ENCODE data around the gene ANGPT4. TPM values are rescaled to one million over a fixed set of nuclear protein-coding genes. Genes with fewer than 3 reads are reported as not detected.

Gene ANGPT4
- total RNA-seq, 1 donor: not detected

DNA sequence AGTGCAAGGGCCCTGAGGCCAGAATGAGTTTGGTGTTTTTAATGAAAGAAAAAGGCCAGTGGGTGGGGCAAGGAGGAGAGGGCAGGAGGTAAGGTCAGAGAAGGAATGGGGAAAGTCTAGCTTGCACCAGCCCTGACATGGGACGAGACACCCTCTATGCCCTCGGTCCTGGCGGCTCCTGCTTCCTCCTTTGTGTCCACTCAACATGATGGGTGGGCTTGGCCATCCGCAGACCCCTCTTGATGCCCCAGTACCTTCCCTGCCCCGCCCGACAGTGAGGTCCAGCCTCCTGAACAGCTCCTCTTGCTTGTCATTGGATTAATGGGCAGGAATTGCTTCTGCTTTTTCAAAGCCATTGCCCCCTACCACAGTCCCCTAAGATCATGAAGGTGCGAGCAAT, 33.6 kb upstream of the ANGPT4 start:
- H3K9me3 ChIP-seq (ENCODE audit: low read depth, low read length): no peaks in the 10 kb centered on the region
- H3K4me1 ChIP-seq (ENCODE audit: insufficient read depth, low read length): no peaks in the 10 kb centered on the region
- H3K4me3 ChIP-seq (ENCODE audit: low read length): no peak overlapping the region
- H3K27me3 ChIP-seq (ENCODE audit: insufficient read depth, low read length): peaks cover under 1% of the 10 kb centered on the region

DNA sequence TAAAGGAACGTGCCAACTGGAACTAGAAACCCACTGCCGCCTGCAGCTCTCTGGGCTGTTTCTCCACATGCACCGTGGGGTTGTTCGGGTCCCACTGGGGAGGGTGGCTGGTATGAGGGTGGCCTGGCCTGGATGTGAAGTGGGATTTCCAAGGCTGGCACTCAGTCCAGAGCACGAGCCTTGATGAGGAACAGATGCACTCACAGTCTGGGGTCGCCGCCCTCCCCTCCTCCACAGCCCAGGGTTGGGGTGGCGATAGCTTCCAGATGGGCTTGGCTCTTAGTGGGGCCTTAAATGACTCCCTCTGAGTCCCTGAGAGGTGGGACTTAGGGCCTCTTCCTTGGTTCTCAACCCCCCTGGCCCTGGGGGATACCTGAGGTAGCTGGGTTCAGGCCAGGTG, 30.7 kb upstream of the ANGPT4 start:
- no peaks in the 10 kb centered on the region for H3K27me3 ChIP-seq (ENCODE audit: insufficient read depth, low read length)
- no peaks in the 10 kb centered on the region for H3K9me3 ChIP-seq (ENCODE audit: low read depth, low read length)
- no peaks in the 10 kb centered on the region for H3K4me1 ChIP-seq (ENCODE audit: insufficient read depth, low read length)
- no peak overlapping the region for H3K4me3 ChIP-seq (ENCODE audit: low read length)

DNA sequence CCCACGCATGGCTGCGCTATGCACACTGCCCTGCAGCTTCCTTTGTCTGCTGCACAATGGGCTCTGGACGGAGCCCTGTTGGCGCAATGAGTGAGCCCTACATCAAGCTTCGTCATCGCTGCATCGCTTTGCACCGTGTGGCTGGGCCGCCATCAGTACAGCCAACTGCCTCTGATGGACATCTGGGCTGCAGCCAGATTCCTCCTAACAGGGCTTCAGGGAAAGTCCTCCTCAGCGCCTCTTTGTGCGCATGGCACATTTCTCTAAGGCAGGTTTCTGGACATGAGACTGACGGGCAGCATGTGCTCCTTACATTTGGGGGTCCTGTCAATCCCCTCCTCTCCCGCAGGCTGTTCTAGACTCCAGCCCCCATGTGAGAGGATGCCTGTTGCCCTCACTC, 29.7 kb upstream of the ANGPT4 start:
- Histone ChIP-seq H3K4me3 (ENCODE audit: low read length) (no peak overlapping the region), H3K27me3 (ENCODE audit: insufficient read depth, low read length) (no peaks in the 10 kb centered on the region), H3K9me3 (ENCODE audit: low read depth, low read length) (no peaks in the 10 kb centered on the region), H3K4me1 (ENCODE audit: insufficient read depth, low read length) (no peaks in the 10 kb centered on the region)

DNA sequence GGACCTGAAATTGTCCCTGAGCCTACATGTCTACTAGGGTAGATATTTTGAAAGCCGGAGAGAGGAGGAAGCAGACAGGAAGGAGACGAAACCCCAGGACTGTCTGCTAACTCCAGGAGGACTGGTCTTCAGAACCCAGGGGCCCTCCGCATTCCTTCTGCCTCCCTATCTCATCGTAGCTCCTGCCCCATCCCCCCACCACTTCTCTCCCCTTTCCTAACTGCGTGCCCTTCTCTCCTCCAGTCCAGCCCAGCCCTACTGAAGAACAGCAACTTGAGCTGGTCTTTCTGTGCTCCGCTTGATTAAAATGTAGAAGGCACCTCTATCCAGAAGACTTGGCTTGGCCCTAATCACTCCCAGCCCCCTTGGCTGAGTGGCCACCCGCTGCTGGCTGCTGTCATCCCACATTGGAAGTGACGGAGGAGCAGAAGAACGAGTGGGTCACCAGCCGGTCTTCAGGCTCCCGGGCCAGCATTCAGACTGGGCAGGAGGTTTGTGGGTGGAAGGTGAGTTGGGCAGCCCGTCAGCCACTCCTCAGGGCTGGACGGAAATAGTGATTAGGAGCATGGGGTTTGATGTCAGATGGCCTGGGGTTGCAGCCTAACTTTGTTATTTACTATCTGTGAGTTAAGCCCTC, 28.8 kb upstream of the ANGPT4 start:
- no peaks in the 10 kb centered on the region for H3K4me1 ChIP-seq (ENCODE audit: insufficient read depth, low read length)
- H3K27me3 ChIP-seq (ENCODE audit: insufficient read depth, low read length): no peaks in the 10 kb centered on the region
- no peak overlapping the region for H3K4me3 ChIP-seq (ENCODE audit: low read length)
- H3K9me3 ChIP-seq (ENCODE audit: low read depth, low read length): no peaks in the 10 kb centered on the region

- Histone ChIP-seq H3K9me3 (ENCODE audit: low read depth, low read length) (no peaks in the 10 kb centered on the region), H3K27me3 (ENCODE audit: insufficient read depth, low read length) (no peaks in the 10 kb centered on the region), H3K4me1 (ENCODE audit: insufficient read depth, low read length) (no peaks in the 10 kb centered on the region), H3K4me3 (ENCODE audit: low read length) (no peak overlapping the region)
These were observed 28.0 kb upstream of the ANGPT4 start for GRCh38 chr20:944148-944547.

- Histone ChIP-seq H3K27me3 (ENCODE audit: insufficient read depth, low read length) (no peaks in the 10 kb centered on the region), H3K4me3 (ENCODE audit: low read length) (no peak overlapping the region), H3K4me1 (ENCODE audit: insufficient read depth, low read length) (no peaks in the 10 kb centered on the region), H3K9me3 (ENCODE audit: low read depth, low read length) (no peaks in the 10 kb centered on the region)
These were observed 26.5 kb upstream of the ANGPT4 start for GRCh38 chr20:942611-943010.

DNA sequence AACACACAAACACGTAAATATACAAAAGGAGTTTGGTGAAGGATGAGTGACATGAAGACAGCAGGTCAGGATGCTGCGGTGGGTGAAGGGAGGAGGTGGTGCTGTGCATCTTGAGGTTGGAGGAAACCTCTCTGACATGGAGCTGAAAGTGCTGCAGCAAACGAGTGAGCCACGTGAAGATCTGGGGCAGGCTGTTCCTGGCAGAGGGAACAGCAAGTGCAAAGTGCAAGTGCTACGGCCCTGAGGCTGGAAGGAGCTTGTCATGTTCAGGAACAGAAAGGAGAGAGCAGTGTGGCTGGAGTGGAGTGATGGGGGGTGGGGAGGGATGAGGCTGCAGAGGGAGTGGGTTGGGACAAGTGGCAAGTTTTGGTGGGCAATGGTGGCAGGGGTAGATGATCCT, 24.8 kb upstream of the ANGPT4 start:
- Histone ChIP-seq H3K4me1 (ENCODE audit: insufficient read depth, low read length) (no peaks in the 10 kb centered on the region), H3K27me3 (ENCODE audit: insufficient read depth, low read length) (no peaks in the 10 kb centered on the region), H3K4me3 (ENCODE audit: low read length) (no peak overlapping the region), H3K9me3 (ENCODE audit: low read depth, low read length) (no peaks in the 10 kb centered on the region)

DNA sequence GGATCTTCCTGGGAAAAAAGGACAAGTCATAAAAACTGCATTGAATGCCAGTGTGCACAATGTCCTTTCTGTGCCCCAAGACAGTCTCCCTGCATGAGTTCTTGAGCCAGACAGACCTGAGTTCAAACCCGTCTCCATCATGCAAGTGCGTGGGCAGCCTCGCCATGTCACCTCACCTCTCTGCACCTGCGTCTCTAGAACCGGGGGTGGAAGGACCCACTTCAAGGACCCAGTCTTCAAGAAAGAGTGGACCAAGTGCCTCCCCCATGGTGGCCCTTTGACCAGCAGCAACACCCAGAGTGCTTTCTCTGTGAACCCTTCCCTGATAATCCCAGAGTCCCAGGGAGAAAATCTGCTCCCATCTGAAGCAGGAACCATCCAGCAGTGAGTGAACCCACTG, 23.5 kb upstream of the ANGPT4 start:
- Histone ChIP-seq H3K4me3 (ENCODE audit: low read length) (no peak overlapping the region), H3K4me1 (ENCODE audit: insufficient read depth, low read length) (no peaks in the 10 kb centered on the region), H3K27me3 (ENCODE audit: insufficient read depth, low read length) (no peaks in the 10 kb centered on the region), H3K9me3 (ENCODE audit: low read depth, low read length) (no peaks in the 10 kb centered on the region)

DNA sequence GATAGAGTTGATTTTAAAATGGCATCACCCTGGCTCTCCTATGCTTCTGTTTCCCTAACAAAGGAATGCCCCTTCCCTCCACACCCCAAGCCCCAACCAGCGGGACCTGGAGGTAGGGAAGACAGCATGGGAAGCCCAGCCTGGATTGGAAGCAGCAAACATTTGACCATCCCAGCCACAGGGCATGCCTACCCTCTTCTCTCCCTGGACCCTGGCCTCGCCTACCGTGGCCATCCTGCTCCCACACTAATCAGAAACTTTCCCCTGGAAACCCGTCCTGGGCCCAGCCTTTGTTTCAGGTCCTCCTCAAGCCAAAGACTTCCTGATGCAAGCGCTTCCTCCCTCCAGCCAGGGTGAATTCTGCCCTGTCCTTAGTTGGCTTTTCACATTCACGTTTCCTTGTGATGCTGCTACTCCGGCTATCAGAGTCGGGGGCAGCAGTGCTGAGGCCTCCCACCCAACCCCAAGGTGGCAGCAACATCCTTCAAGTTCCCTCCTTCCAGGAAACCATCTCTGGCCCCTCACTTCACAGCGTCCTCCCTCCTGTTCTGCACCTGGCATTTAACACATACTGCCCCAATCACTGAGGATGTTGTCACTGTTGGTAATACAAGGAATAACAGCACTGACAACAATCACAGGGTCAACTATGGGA, 18.2 kb upstream of the ANGPT4 start:
- H3K4me3 ChIP-seq (ENCODE audit: low read length): no peak overlapping the region
- no peaks in the 10 kb centered on the region for H3K27me3 ChIP-seq (ENCODE audit: insufficient read depth, low read length)
- H3K9me3 ChIP-seq (ENCODE audit: low read depth, low read length): peaks cover 19% of the 10 kb centered on the region
- no peaks in the 10 kb centered on the region for H3K4me1 ChIP-seq (ENCODE audit: insufficient read depth, low read length)

- Histone ChIP-seq H3K9me3 (ENCODE audit: low read depth, low read length) (peaks cover 19% of the 10 kb centered on the region), H3K4me1 (ENCODE audit: insufficient read depth, low read length) (no peaks in the 10 kb centered on the region), H3K27me3 (ENCODE audit: insufficient read depth, low read length) (peaks cover 4% of the 10 kb centered on the region), H3K4me3 (ENCODE audit: low read length) (no peak overlapping the region)
These were observed 16.9 kb upstream of the ANGPT4 start for GRCh38 chr20:933029-933428.

DNA sequence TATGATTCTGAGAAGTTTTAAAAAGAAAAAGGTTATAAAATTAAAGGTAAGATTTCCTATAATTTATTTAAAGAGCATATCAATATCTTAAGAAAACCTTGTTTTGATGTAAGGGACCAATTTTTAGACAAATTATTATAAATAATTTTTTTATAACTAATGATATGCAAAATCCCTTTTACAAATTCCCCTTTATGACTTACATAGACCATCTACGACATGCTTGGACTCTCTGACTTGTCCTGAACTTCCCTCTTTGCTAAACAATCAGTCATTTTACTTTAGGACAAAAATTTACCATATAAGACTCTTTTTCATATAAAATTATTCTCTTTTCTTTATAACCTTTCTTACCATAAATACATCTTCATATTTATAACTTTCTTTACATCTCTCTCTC, 15.3 kb upstream of the ANGPT4 start:
- no peaks in the 10 kb centered on the region for H3K4me1 ChIP-seq (ENCODE audit: insufficient read depth, low read length)
- H3K4me3 ChIP-seq (ENCODE audit: low read length): no peak overlapping the region
- H3K27me3 ChIP-seq (ENCODE audit: insufficient read depth, low read length): peaks cover 4% of the 10 kb centered on the region
- peaks cover 19% of the 10 kb centered on the region for H3K9me3 ChIP-seq (ENCODE audit: low read depth, low read length)

GRCh38 chr20:926670-927069, 10.5 kb upstream of the ANGPT4 start:
- Histone ChIP-seq H3K4me1 (ENCODE audit: insufficient read depth, low read length) (peaks cover 24% of the 10 kb centered on the region), H3K27me3 (ENCODE audit: insufficient read depth, low read length) (peaks cover 4% of the 10 kb centered on the region), H3K9me3 (ENCODE audit: low read depth, low read length) (peaks cover 14% of the 10 kb centered on the region), H3K4me3 (ENCODE audit: low read length) (no peak overlapping the region)

GRCh38 chr20:925516-925915, 9.4 kb upstream of the ANGPT4 start:
- H3K27me3 ChIP-seq (ENCODE audit: insufficient read depth, low read length): peaks cover 4% of the 10 kb centered on the region
- no peak overlapping the region for H3K4me3 ChIP-seq (ENCODE audit: low read length)
- H3K9me3 ChIP-seq (ENCODE audit: low read depth, low read length): peaks cover 3% of the 10 kb centered on the region
- peaks cover 24% of the 10 kb centered on the region for H3K4me1 ChIP-seq (ENCODE audit: insufficient read depth, low read length)

GRCh38 chr20:924639-925038, 8.5 kb upstream of the ANGPT4 start:
- Histone ChIP-seq H3K4me3 (ENCODE audit: low read length) (no peak overlapping the region), H3K27me3 (ENCODE audit: insufficient read depth, low read length) (peaks cover 4% of the 10 kb centered on the region), H3K4me1 (ENCODE audit: insufficient read depth, low read length) (peaks cover 24% of the 10 kb centered on the region), H3K9me3 (ENCODE audit: low read depth, low read length) (no peaks in the 10 kb centered on the region)

- Histone ChIP-seq H3K27me3 (ENCODE audit: insufficient read depth, low read length) (no peaks in the 10 kb centered on the region), H3K4me1 (ENCODE audit: insufficient read depth, low read length) (peaks cover 30% of the 10 kb centered on the region), H3K9me3 (ENCODE audit: low read depth, low read length) (no peaks in the 10 kb centered on the region), H3K4me3 (ENCODE audit: low read length) (no peak overlapping the region)
These were observed 6.6 kb upstream of the ANGPT4 start for GRCh38 chr20:922781-923180.

GRCh38 chr20:921068-921467, 4.9 kb upstream of the ANGPT4 start:
- Histone ChIP-seq H3K4me3 (ENCODE audit: low read length) (no peak overlapping the region), H3K27me3 (ENCODE audit: insufficient read depth, low read length) (no peaks in the 10 kb centered on the region), H3K4me1 (ENCODE audit: insufficient read depth, low read length) (peaks cover 30% of the 10 kb centered on the region), H3K9me3 (ENCODE audit: low read depth, low read length) (no peaks in the 10 kb centered on the region)

All from mononuclear cell (primary cell).